GM19193 (cell line): ENCODE data around the gene CKB.

Experiments used
- POLR2A ChIP-seq: IDR thresholded peaks from 4 replicates; pipeline ENCODE4 v1.6.1; 2011; ENCODE audit not compliant: insufficient read depth, insufficient read length; ENCODE audit errors: extremely low read depth

The CKB gene

GRCh38 chr14:103480595-103480994 is 42.0 kb downstream of the CKB start:
- TF ChIP-seq POLR2A, result no peak

- TF ChIP-seq POLR2A, result no peak
Observed at GRCh38 chr14:103476631-103477030, 46.0 kb downstream of the CKB start.

- no peak for TF ChIP-seq POLR2A
Observed at GRCh38 chr14:103476065-103476464, 46.6 kb downstream of the CKB start.

GRCh38 chr14:103474893-103475292 is 47.7 kb downstream of the CKB start:
- TF ChIP-seq POLR2A, result no peak

GRCh38 chr14:103472939-103473338 is 49.7 kb downstream of the CKB start:
- TF ChIP-seq POLR2A, result no peak
